WTC11 (cell line): Measurements from ENCODE around the gene TEX52. TPM values are rescaled to one million over a fixed set of nuclear protein-coding genes. Genes with fewer than 3 reads are reported as not detected.

ENCODE experiments used
- ATAC-seq: fragments of 200-7000 bp; cut with Tn5 transposase; 2 replicates; pipeline ENCODE4 v1.10.0; 2021; ENCODE audit warnings: mild to moderate bottlenecking, moderate library complexity
- CTCF ChIA-PET: fragments of 300-600 bp; sonication (Branson Sonifier 250); formaldehyde crosslinking; loops from one replicate; lab custom pipeline; 2021; ENCODE audit warnings: antibody characterized with exemption; lab: Charles Lee
- POLR2A ChIA-PET: fragments of 350-600 bp; sonication (Branson Sonifier 250); formaldehyde crosslinking; loops from one replicate; lab custom pipeline; 2021; ENCODE audit warnings: antibody characterized with exemption; lab: Charles Lee
- DNase-seq: peaks from one replicate; pipeline ENCODE4 v3.0.0; 2021; ENCODE audit warnings: low spot score
- H3K27ac Mint-ChIP-seq: 2 replicates; pipeline ENCODE4 v1.8.0; 2021; ENCODE audit warnings: mixed read lengths
- H3K27me3 Mint-ChIP-seq: 2 replicates; pipeline ENCODE4 v1.8.0; 2021; ENCODE audit warnings: low read depth, mild to moderate bottlenecking, moderate library complexity, mixed read lengths
- H3K36me3 Mint-ChIP-seq: 2 replicates; pipeline ENCODE4 v1.8.0; 2021; ENCODE audit warnings: mixed read lengths
- H3K4me1 Mint-ChIP-seq: 2 replicates; pipeline ENCODE4 v1.8.0; 2022; ENCODE audit warnings: mixed read lengths
- H3K4me3 Mint-ChIP-seq: 2 replicates; pipeline ENCODE4 v1.8.0; 2021; ENCODE audit warnings: mild to moderate bottlenecking, moderate library complexity, mixed read lengths
- H3K9me3 Mint-ChIP-seq: 2 replicates; pipeline ENCODE4 v1.8.0; 2021; ENCODE audit warnings: mixed read lengths
- ARID4B ChIP-seq: sonication (generic); formaldehyde crosslinking; IDR thresholded peaks from 2 replicates; pipeline ENCODE4 v1.8.0; 2023; ENCODE audit warnings: missing genetic modification reagents, mild to moderate bottlenecking, borderline replicate concordance
- CDX4 ChIP-seq: fragments of 250-450 bp; sonication (Bioruptor Pico); IDR thresholded peaks from 2 replicates; pipeline ENCODE4 v1.9.0; 2021; ENCODE audit warnings: moderate library complexity, mild to moderate bottlenecking, inconsistent platforms, borderline replicate concordance
- EMX1 ChIP-seq: fragments of 250-450 bp; sonication (Bioruptor Pico); IDR thresholded peaks from 2 replicates; pipeline ENCODE4 v1.8.0; 2021; ENCODE audit warnings: mild to moderate bottlenecking
- FOXP1 ChIP-seq: sonication (generic); formaldehyde crosslinking; IDR thresholded peaks from 2 replicates; pipeline ENCODE4 v1.8.0; 2022; ENCODE audit warnings: missing genetic modification reagents, mild to moderate bottlenecking, moderate library complexity, borderline replicate concordance
- GRHL2 ChIP-seq: fragments of 250-450 bp; sonication (Bioruptor Pico); IDR thresholded peaks from 2 replicates; pipeline ENCODE4 v1.8.0; 2022; ENCODE audit warnings: mild to moderate bottlenecking, moderate library complexity; ENCODE audit not compliant: insufficient replicate concordance, severe bottlenecking
- JAZF1 ChIP-seq: fragments of 250-450 bp; sonication (Bioruptor Pico); IDR thresholded peaks from 2 replicates; pipeline ENCODE4 v1.9.0; 2021; ENCODE audit warnings: moderate library complexity, mild to moderate bottlenecking, inconsistent platforms
- JUN ChIP-seq: sonication (generic); formaldehyde crosslinking; IDR thresholded peaks from 2 replicates; pipeline ENCODE4 v1.8.0; 2023; ENCODE audit warnings: mild to moderate bottlenecking, missing genetic modification reagents
- KAT7 ChIP-seq: sonication (generic); formaldehyde crosslinking; IDR thresholded peaks from 2 replicates; pipeline ENCODE4 v1.8.1; 2023; ENCODE audit warnings: missing genetic modification reagents, mild to moderate bottlenecking, borderline replicate concordance
- MAX ChIP-seq: sonication (generic); formaldehyde crosslinking; IDR thresholded peaks from 2 replicates; pipeline ENCODE4 v1.8.0; 2022; ENCODE audit warnings: mild to moderate bottlenecking, missing genetic modification reagents
- NFE2L1 ChIP-seq: sonication (generic); formaldehyde crosslinking; IDR thresholded peaks from 2 replicates; pipeline ENCODE4 v1.8.1; 2023; ENCODE audit warnings: missing genetic modification reagents
- NFYB ChIP-seq: sonication (generic); formaldehyde crosslinking; conservative IDR thresholded peaks from 2 replicates; pipeline ENCODE4 v1.8.0; 2022; ENCODE audit warnings: low read depth, missing genetic modification reagents
- NR2C2 ChIP-seq: sonication (generic); formaldehyde crosslinking; IDR thresholded peaks from 2 replicates; pipeline ENCODE4 v1.8.0; 2022; ENCODE audit warnings: mild to moderate bottlenecking, missing genetic modification reagents
- NR3C1 ChIP-seq: sonication (generic); formaldehyde crosslinking; conservative IDR thresholded peaks from 2 replicates; pipeline ENCODE4 v1.8.1; 2023; ENCODE audit warnings: low read depth, mild to moderate bottlenecking, missing genetic modification reagents
- TCF7 ChIP-seq: sonication (generic); formaldehyde crosslinking; IDR thresholded peaks from 2 replicates; pipeline ENCODE4 v1.8.0; 2022; ENCODE audit warnings: mild to moderate bottlenecking, low read depth, missing genetic modification reagents, moderate library complexity
- TP53 ChIP-seq: sonication (generic); formaldehyde crosslinking; IDR thresholded peaks from 2 replicates; pipeline ENCODE4 v1.8.1; 2023; ENCODE audit warnings: mild to moderate bottlenecking, missing genetic modification reagents
- USF2 ChIP-seq: sonication (generic); formaldehyde crosslinking; IDR thresholded peaks from 2 replicates; pipeline ENCODE4 v1.8.1; 2023; ENCODE audit warnings: mild to moderate bottlenecking, missing genetic modification reagents, moderate library complexity
- ZBTB21 ChIP-seq: sonication (generic); formaldehyde crosslinking; IDR thresholded peaks from 2 replicates; pipeline ENCODE4 v1.8.1; 2023; ENCODE audit warnings: mild to moderate bottlenecking, missing genetic modification reagents, borderline replicate concordance
- ZBTB43 ChIP-seq: sonication (generic); formaldehyde crosslinking; IDR thresholded peaks from 2 replicates; pipeline ENCODE4 v1.8.1; 2023; ENCODE audit warnings: mild to moderate bottlenecking, missing genetic modification reagents
- ZNF396 ChIP-seq: fragments of 250-450 bp; sonication (Bioruptor Pico); IDR thresholded peaks from 2 replicates; pipeline ENCODE4 v1.8.0; 2021; ENCODE audit warnings: mild to moderate bottlenecking, moderate library complexity, borderline replicate concordance
- ZSCAN18 ChIP-seq: fragments of 250-450 bp; sonication (Bioruptor Pico); IDR thresholded peaks from 2 replicates; pipeline ENCODE4 v2.1.2; 2022; ENCODE audit warnings: mild to moderate bottlenecking, moderate library complexity
- total RNA-seq: library from RNA; stranded (reverse); gene quantifications from 3 replicates; pipeline ENCODE4 v1.2.3, GENCODE V29; 2021
- TF ChIP-seq, protein P1 (sequence below): fragments of 250-450 bp; sonication (Bioruptor Pico); IDR thresholded peaks from 2 replicates; pipeline ENCODE4 v1.9.0; 2021; ENCODE audit warnings: mild to moderate bottlenecking
- TF ChIP-seq, protein P2 (sequence below): sonication (generic); formaldehyde crosslinking; IDR thresholded peaks from 2 replicates; pipeline ENCODE4 v1.8.1; 2023; ENCODE audit warnings: mild to moderate bottlenecking, missing genetic modification reagents
- TF ChIP-seq, protein P3 (sequence below): fragments of 250-450 bp; sonication (Bioruptor Pico); IDR thresholded peaks from 2 replicates; pipeline ENCODE4 v1.8.0; 2021; ENCODE audit warnings: mild to moderate bottlenecking

The TEX52 gene
- total RNA-seq, 1 experiment from 2014 or later = not detected

DNA sequence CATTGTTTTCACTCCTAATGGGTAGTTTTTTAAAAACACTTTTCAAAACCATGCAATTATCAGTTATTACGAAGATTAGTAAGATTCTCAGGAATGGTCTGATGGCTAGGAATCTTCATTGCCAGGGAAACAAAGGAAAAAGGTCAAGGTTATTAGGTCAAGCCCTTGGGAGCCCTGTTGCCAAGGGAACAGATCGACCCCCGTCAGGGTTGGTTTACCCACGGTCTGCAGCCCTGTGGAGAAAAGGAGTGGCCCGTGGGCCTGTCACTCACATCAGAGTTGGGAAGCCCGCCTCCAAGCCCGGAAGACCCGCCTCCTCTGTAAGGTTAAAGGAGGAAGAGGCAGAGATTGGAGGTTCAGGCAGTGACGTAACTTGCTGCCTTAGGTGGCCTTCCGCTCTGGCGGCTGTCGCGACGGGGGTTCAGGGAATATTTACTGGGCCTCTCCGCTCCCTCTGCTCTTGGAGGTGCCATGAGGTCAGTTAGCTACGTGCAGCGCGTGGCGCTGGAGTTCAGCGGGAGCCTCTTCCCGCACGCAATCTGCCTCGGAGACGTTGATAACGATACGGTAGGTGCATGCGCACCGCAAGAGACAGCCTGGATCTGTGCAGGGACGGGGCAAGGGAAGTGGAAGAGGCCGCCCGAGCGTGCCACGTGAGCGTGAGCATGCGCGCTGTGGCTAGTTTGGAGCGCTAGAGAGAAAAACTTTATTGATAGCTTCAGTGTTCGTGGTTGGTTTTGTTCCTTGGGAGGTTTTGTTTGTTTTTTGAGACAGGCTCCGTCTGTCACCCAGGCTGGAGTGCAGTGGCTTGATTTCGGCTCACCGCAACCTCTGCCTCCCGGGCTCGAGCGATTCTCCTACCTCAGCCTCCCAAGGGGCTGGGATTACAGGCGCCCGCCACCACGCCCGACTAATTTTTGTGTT is 44.3 kb downstream of the TEX52 start, which contains the start of gene ITFG2:
ITFG2 (plus strand) TSS at position 379 of the 924 bp plus-strand sequence; CDS start at position 472, 93 bp downstream.
- no peaks in the 10 kb centered on the region for H3K9me3 Mint-ChIP-seq
- POLR2A ChIA-PET = interaction anchor here (1.1 kb wide), 1 partner anchor 28 kb away, joined by 3 read pairs; no protein-coding TSS in a partner anchor
- peak; percentile 94 for TF ChIP-seq FOXP1
- TF ChIP-seq ZNF396 = no peak
- TF ChIP-seq JAZF1 (CRISPR knock-in tag) = no peak
- TF ChIP-seq ZBTB43 (CRISPR knock-in tag) = no peak
- peak; percentile 97 for TF ChIP-seq MAX (CRISPR knock-in tag)
- TF ChIP-seq KAT7 (CRISPR knock-in tag) = peak; percentile 80; the same call in 1 of the 2 replicates
- peak; percentile 88; the same call in 1 of the 2 replicates for TF ChIP-seq ZBTB21 (CRISPR knock-in tag)
- TF ChIP-seq JUN (CRISPR knock-in tag) = no peak
- TF ChIP-seq, protein P1, sequence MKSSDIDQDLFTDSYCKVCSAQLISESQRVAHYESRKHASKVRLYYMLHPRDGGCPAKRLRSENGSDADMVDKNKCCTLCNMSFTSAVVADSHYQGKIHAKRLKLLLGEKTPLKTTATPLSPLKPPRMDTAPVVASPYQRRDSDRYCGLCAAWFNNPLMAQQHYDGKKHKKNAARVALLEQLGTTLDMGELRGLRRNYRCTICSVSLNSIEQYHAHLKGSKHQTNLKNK (CRISPR knock-in tag) = no peak
- peak; percentile 77 for TF ChIP-seq NFYB (CRISPR knock-in tag)
- TF ChIP-seq NFE2L1 = peak; percentile 22; the same call in 1 of the 2 replicates
- no peak for TF ChIP-seq ZSCAN18 (CRISPR knock-in tag)
- TF ChIP-seq NR3C1 = no peak
- no peak for TF ChIP-seq TCF7
- TF ChIP-seq GRHL2 (CRISPR knock-in tag) = no peak
- peak; percentile 21; the same call in 1 of the 2 replicates for TF ChIP-seq NR2C2 (CRISPR knock-in tag)
- TF ChIP-seq, protein P2, sequence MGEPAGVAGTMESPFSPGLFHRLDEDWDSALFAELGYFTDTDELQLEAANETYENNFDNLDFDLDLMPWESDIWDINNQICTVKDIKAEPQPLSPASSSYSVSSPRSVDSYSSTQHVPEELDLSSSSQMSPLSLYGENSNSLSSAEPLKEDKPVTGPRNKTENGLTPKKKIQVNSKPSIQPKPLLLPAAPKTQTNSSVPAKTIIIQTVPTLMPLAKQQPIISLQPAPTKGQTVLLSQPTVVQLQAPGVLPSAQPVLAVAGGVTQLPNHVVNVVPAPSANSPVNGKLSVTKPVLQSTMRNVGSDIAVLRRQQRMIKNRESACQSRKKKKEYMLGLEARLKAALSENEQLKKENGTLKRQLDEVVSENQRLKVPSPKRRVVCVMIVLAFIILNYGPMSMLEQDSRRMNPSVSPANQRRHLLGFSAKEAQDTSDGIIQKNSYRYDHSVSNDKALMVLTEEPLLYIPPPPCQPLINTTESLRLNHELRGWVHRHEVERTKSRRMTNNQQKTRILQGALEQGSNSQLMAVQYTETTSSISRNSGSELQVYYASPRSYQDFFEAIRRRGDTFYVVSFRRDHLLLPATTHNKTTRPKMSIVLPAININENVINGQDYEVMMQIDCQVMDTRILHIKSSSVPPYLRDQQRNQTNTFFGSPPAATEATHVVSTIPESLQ (CRISPR knock-in tag) = 0 out of 2 replicates have a peak, but pooled peaks have one; percentile 63
- TF ChIP-seq ARID4B (CRISPR knock-in tag) = peak; percentile 92; the same call in 1 of the 2 replicates
- no peak for TF ChIP-seq EMX1 (CRISPR knock-in tag)
- TF ChIP-seq, protein P3, sequence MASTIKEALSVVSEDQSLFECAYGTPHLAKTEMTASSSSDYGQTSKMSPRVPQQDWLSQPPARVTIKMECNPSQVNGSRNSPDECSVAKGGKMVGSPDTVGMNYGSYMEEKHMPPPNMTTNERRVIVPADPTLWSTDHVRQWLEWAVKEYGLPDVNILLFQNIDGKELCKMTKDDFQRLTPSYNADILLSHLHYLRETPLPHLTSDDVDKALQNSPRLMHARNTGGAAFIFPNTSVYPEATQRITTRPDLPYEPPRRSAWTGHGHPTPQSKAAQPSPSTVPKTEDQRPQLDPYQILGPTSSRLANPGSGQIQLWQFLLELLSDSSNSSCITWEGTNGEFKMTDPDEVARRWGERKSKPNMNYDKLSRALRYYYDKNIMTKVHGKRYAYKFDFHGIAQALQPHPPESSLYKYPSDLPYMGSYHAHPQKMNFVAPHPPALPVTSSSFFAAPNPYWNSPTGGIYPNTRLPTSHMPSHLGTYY = no peak; the same call in 1 of the 2 replicates
- peak; percentile 92 for TF ChIP-seq USF2
- no peak for TF ChIP-seq TP53 (CRISPR knock-in tag)
- TF ChIP-seq CDX4 (CRISPR knock-in tag) = no peak

More for the DNA sequence above, 44.3 kb downstream of the TEX52 start, which contains the start of gene ITFG2:
- DNase-seq = peak; percentile 99
- Mint-ChIP-seq H3K4me1 (peaks cover 13% of the 10 kb centered on the region), H3K27ac (peak within 1 kb of the TSS; percentile 100), H3K36me3 (peaks cover 8% of the 10 kb centered on the region), H3K27me3 (no peaks in the 10 kb centered on the region), H3K4me3 (peak within 1 kb of the TSS; percentile 99)
- peak; percentile 99 for ATAC-seq
- CTCF ChIA-PET = interaction anchor here (0.6 to 2.6 kb wide), 9 partner anchors 17 to 130 kb away, joined by 3 to 10 read pairs (median 6); no protein-coding TSS in a partner anchor
